Stimulated activated CD4-positive, alpha-beta T cell treated with anti-CD3 and anti-CD28 coated beads, Interleukin-2, amount 100 ng/mL, for 24 hours (primary cell): ENCODE measurements around the gene STS.

Source experiments
- DNase-seq, 2 donors: peaks; one replicate each; pipeline ENCODE4 v3.0.0-alpha.2; 2020

Gene STS

GRCh38 chrX:7184816-7185215 lies 37.3 kb downstream of the STS start:
- no peak for DNase-seq

- no peak for DNase-seq
These were observed 41.2 kb downstream of the STS start for GRCh38 chrX:7188672-7189071.

- DNase-seq = no peak
These were observed 42.6 kb downstream of the STS start for GRCh38 chrX:7190157-7190556.

GRCh38 chrX:7191681-7192110 lies 44.2 kb downstream of the STS start:
- no peak for DNase-seq

- DNase-seq = no peak
These were observed 45.4 kb downstream of the STS start for GRCh38 chrX:7192871-7193270.

GRCh38 chrX:7194606-7195005 lies 47.1 kb downstream of the STS start:
- DNase-seq = no peak
